HG03025 (cell line): ENCODE results near the gene SWI5.
"Not testable (repeated sequence)": the region's sequence is repeated elsewhere in the genome, so short reads cannot be mapped to it uniquely, and the experiment has no call there.

Experiments
- ATAC-seq: cut with Tn5 transposase; IDR thresholded peaks from one replicate; pipeline ENCODE4 v1.9.1; 2021; ENCODE audit warnings: mild to moderate bottlenecking, moderate library complexity; ENCODE audit not compliant: unreplicated experiment, low FRiP score

The SWI5 gene

DNA sequence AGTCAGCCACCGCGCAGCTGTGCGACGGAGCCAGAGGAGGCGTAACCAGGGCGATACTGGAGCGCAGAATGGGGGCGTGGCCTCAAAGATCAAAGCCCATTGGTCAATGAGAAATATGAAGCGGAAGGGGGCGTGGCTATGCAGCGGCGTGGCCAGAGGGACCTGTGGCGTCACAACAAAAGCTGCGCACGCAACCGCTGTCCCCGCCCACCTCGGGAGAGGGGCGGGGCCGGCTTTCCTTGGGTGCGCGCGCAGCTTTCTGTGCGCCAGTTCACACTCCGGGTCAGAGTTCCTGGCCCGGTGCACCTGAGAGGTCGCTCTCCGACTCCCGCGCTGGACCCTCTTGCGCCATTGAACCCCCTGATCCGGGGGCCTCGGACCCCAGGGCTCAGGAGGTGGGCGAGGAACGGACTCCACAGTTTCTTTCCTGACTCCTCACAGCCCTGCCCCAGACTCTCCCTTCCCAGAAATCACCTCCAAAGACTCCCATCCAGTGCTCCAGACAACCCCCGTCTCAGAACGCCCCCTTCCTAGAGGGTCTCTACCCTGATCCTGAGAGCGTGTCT is at the start of gene SWI5:
Gene SWI5, plus strand, starts transcription at position 269 of the 566 bp plus-strand sequence.
- ATAC-seq = peak; percentile 88

DNA sequence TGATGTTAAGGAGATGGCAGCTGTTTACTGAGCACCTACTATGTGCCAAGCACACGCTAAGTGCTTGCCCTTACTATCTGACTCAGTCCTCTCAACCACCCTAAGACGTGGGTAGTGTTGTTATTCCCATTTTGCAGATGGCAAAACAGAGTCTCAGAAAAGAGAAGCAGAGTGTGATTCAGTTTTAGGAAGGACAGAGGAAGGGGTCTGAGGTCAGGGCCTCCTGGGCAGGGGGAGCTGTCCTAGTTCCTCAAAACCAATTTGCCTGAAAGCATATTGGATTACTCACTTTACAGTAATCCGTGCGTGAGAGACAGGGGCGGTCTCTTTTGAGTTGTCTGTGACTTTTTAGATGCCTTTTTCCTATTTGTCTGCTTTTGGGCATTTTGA is 49.7 kb upstream of the SWI5 start:
- ATAC-seq = no peak

DNA sequence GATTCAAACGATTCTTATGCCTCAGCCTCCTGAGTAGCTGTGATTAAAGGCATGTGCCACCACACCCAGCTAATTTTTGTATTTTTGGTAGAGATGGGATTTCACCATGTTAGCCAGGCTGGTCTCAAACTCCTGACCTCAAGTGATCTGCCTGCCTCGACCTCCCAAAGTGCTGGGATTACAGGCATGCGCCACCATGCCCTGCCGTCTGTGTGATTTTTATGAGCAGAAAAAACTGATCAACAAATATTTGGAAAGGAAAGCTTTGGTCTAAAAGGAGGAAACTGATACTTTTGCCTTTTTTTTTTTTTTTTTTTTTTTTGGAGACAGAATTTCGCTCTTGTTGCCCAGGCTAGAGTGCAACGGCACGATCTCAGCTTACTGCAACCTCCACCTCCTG is 45.2 kb upstream of the SWI5 start:
- ATAC-seq = not testable (repeated sequence)

DNA sequence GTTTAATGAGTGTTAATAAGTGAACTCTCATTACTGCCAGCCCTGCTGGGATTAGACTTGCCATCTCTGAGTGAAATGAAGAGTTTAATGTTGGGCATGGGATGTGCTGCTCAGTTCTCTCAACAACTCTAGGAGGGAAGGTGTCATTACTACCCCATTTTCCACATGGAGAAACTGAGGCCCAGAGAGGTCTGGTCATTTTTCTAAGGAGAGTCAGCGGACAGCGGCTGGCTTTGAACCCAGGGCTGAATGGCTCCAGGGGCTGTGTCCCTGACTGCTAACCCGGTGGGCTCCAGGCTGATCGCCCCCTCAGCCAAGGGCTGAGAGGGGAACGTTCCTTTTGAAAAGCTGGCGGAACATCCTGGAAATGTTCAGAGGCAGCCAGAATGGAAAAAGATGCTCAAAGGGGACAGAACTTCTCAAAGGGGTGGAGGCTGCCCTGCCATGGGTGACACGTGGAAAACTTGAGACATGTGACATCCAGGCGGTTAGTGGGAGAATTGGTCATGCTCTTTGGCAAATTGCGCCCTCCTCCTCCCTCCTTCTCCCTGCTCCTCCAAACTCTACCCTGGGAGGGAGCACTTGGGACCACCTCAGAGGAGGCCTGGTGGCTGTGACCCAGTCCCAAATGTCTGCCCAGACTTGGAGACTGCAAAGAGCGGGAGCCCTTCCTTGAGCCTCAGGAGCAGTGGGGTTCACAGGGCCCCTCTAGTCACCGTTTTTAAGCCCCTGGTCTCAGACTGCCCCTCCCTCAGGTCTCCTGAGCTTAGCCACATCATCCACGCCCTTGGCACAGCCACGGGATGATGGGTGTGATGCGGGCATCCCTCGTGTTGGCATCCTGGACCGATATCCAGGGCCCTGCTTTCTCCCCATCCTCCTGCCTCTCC is 44.2 kb upstream of the SWI5 start:
- ATAC-seq = no peak

DNA sequence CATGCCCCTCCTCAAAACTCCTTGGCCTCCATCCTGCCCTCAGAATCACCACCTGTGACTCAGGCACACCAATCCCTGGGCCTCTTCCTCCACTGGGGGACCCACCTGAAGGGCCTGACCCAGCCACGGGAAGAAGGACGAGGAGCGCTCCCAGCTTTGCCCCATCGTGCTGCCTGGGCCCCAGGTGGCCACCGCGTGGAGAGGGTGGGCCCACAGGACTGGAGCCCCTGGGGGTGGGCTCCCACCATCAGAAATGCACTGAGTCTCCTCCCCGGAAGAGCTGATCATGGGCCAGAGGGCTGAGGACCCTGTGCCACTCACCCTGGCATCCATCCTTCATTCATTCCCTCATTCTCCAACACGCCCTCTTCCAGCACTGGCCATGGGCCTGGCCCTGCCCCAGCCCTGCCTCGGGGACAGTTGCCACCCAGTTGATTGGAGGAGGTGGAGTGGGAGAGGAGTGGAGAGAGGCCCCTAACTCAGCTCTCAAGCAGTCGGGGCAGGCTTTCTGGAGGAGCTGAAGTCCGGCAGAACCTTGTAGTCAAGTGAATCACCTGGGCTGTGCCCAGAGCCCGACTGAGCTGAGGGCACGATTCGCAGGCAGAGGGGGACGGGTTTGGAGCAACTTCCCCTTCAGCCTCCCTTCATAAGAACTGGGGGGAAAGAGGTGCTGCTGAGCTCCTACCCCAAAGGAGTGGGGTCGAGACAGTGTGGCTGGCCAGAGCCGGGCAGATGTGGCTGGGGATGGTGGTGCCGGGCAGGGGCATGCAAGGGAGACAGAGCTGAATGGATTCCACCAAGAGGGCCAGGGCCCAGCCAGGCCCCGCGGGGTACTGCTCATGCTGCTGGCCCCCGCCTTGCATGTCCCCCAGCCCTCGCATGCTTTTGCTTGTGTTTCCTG is 43.3 kb upstream of the SWI5 start:
- no peak for ATAC-seq

DNA sequence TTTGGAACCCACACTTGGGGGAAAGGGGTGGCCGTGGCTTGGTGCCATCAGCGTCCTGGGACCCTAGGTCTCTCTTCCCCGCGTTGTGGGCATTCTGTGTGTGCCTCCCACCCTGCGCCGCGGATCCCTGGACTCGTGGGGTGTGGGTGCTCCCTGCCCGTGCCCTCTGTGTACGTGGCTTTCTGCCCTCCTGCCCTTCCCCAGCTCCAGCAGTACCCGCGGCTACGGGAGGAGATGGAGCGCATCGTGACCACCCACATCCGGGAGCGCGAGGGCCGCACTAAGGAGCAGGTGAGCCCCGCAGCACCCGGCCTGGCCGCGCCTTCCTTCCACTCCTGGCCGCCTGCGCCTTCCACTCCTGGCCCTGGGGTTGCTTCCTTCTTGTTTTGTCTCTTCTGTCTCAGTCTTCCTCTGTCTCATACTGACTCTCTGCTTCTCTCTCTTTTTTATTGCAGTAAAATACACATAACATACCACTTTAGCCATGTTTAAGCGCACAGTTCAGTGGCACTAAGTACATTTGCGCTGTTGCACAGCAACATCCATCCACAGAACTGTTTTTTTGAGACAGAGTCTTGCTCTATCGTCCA is 42.2 kb upstream of the SWI5 start:
- ATAC-seq = no peak

DNA sequence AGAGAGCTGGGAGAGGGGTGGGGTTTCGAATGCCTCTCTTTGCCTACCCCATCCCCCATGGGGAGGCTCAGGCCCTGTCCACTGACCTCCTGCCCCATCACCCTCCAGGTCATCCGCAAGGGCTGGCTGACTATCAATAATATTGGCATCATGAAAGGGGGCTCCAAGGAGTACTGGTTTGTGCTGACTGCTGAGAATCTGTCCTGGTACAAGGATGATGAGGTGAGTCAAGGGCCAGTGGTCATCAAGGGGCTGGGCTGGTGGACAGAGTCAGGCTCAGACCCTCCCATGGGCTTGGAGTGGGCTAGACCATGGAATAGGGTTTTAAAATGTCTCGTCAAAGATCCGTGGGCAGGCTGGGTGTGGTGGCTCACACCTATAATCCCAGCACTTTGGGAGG is 34.0 kb upstream of the SWI5 start:
- ATAC-seq = no peak

DNA sequence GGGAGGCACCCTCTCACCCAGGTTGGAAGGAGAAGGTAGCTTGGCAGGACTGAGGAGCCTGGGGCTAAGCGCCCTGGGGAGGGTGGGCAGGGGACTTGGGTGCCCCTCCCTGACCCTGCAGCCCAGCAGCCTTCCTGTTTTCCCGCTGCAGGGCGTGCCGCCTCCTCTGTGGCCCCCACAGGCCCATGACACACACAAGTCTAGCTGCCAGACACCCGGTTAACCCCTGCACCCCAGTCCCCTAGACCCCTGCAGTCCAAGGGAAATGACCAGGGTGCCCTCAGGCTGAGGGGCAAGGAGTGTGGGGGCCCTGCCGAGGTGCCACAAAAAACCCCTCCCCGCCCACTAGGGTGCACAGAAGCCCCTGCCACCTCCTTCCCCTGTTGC is 33.3 kb upstream of the SWI5 start:
- no peak for ATAC-seq

DNA sequence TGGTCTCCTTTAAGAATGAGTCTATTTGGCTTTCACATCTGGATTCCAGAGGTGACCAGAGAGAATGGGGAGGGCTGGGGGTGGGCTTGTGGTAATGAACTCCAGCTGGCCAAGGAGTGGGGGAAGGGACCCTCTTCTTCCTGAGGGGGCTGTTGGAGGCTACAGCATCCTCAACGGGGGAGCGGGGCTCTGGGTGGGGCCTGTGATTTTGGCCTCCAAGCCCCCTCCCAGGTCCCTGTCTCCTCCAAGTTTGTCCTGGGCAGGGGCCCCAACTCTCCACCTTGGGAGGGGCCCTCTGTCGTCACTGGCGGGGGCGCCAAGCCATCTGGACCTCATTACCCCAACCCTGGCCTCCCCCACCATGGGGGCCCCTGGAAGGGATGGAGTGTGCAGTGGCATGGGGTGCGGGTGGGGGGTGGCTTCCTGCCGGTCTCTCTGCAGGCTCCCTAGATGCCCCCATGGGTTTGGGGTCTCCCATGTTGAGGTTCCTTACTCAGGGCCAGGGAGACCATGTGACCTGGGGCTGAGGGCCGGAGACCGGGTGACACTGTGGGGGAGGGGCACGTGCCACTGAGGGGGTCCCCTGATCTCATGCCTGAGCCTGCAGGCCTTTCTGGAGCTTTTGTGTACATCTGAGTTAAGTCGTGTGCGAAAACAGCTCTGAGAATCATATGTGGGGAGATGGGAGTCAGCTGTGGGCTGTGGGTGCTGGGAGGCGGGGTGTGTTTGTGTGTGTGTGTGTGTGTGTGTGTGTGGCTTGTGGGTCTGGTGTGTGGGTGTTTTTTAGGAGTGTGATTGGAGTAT is 32.7 kb upstream of the SWI5 start:
- no peak for ATAC-seq

DNA sequence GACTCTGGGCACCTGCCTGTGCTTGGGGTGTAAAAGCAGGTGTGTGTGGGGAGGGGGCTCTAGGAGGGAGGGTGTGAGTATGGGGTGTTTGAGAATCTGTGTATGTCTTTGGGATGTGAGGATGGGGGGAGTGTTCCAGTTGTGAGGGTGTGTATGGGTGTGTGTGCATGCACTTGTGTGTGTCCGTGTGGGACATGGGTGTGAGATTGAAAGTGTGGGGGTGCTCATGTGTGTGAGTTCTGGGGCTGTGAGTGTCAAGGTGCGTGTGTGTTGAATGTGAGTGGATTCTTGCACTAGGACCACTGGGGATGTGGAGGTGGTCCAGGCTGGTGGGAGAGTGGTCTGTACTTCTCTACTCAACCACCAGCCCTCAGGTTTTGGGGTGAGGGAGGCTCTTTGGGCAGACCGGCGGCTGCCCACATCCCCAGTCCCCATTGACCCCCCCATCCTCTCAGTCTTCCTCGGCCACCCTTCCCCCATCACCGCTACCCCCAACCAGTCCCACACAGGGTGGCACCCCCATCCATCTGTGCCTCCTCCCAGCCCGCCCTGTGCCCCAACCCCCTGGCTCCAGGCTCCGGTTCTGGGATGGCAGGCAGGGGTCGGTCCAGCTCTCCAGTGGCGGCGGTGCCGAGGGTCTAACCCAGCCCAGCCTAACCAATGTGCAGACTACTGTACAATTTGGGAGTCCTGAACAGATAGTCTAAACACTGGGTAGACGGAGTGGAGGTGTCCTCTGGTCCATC is 31.8 kb upstream of the SWI5 start:
- no peak for ATAC-seq

DNA sequence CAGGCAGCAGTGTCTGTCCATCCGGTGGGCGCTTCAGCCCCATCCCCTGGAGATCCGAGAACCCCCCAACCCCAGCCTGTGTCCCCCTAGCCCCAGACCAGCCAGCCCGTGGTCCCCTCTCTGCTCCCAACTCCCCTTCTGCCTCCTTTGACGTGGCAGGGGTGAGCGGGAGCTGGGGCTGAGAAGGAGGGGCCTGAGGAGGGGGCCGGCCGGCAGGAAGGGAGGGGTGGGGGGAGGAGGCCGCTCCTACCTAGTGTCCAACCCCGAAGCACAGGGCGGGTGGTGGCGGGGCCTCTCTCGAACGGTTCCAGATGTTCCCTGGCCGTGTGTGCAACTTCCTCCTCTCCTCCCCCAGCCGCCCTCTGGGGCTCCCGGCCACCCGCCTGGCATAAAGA is 31.2 kb upstream of the SWI5 start:
- ATAC-seq = no peak

DNA sequence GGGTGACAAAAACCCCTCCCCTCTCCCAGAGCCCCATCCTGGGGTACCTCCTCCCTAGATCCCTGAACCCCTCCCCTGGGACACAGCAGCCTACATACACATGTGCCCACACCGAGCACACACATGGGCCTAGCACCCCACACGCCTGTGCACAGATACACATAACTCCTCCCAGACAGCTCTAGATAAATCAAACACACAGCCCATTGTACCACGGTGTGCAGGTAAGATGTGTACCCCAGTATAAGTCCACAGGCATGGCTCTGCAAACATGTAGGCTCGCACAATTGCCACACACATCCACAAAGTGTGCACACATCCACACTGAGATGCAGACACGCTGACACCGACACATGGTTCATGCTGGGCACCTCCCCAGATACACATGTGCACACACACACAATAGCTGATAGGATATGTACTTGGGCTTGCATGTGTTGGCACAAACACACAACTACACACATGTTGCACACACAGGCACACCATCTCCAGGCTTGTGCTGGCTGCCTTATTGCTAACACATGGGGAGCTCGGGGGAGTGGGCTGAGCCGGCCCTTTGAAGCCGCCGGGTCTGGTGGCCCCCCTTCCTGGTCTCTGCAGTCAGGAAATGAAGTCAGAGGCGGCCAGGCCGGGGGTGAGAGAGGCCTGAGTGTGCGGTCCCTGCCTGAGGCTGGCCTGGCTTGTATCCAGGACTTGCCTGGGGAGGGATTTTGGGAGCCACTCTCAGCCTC is 30.5 kb upstream of the SWI5 start:
- ATAC-seq = no peak

DNA sequence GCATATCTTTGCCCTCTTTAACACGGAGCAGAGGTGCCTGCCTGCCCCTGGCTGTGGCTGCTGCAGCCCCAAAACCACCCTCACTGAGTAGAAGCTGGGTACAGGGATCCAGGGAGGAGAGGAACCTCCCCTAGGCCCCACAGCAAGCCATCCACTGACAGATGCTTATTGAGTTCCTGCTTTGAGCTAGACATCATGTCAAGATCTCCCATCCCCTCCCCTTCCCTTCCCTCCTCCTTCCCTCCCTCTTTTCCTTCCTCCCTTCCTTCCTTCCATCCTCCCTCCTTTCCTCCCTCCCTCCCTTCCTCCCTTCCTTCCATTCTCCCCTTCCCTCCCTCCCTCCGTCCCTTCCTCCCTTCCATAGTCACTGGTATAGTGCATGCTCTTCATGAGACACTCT is 29.6 kb upstream of the SWI5 start:
- no peak for ATAC-seq

DNA sequence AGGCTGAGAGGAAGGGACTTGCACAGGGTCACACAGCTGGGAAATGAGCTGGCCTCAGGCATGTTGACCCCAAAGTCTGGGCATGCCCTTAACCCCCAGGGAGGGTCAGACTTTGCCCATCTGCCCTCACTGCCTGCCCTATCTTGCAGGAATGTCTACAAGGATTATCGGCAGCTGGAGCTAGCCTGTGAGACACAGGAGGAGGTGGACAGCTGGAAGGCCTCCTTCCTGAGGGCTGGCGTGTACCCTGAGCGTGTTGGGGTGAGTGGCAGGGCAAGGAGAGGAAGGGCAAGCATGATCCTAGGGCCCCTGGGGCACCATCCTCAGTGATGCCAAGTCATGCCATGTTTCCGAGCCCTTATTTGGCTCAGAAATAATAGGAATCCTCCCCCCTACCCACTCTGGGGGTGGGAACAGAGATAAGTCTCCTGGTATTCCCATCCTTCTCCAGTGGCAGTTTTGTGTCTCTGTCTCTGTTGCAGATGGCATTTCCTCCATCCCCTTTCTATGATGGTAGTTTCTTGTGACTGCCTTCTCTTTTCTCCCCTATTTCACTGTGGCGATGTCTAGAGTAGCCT is 28.8 kb upstream of the SWI5 start:
- no peak for ATAC-seq

DNA sequence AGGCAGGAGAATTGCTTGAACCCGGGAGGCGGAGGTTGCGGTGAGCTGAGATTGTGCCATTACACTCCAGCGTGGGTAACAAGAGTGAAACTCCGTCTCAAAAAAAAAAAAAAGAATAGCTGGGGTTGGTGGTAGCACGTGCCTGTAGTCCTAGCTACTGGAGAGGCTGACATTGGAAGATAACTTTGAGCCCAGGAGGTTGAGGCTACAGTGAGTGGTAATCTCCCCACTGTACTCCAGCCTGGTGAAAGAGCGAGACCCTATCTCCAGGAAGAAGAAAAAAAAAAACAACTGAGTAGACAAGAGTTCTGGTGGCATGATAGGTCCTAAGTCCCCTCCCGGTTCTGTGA is 26.5 kb upstream of the SWI5 start:
- no peak for ATAC-seq

DNA sequence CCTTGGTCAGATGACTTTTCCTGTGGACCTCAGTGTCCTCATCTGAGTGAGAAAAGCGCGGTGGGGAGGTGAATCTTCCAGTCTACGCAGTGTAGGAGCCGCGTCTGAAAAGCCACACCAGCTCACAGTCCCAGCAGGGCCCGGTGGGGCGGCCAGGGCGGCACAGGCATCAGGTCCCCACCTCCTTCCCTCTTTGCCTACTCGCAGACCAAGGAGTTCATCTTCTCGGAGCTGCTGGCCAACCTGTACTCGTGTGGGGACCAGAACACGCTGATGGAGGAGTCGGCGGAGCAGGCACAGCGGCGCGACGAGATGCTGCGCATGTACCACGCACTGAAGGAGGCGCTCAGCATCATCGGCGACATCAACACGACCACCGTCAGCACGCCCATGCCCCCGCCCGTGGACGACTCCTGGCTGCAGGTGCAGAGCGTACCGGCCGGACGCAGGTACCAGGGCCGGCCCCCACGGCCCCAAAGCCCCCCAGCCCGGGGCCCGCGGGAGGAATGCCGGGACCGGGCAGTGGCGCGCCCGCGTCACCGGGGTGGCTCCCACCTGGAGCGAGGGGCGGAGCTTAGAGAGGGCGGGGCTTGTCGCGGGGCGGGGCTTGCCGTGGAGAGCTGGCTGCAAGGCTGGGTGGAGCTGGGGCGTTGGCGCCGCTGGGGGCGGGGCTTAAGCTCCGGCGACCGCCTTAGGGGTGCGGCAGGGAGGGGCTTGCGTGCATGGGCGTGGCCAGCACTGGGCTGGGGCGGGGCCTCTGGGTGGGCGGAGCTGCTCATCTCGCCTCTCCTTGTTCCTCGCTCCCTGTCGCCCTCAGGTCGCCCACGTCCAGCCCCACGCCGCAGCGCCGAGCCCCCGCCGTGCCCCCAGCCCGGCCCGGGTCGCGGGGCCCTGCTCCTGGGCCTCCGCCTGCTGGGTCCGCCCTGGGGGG is 25.9 kb upstream of the SWI5 start:
- ATAC-seq = peak; percentile 50
